ENCODE measurements around the gene LIPC. TPM values are rescaled to one million over a fixed set of nuclear protein-coding genes. Genes with fewer than 3 reads are reported as not detected.

Gene LIPC
- polyA plus RNA-seq, 2 of the 4 experiments (the other 2 are of a cell fraction), result 0.13 to 0.30 TPM

GRCh38 chr15:58553365-58553918, 121.7 kb downstream of the LIPC start:
- CTCF ChIA-PET, result no interaction called here
- Histone ChIP-seq H3K4me1 (peaks cover 27% of the 10 kb centered on the region), H3K4me3 (no peak overlapping the region), H3K9me3 (no peaks in the 10 kb centered on the region), H3K27ac (peak overlapping the region in 1 of 2 experiments; percentile 62; a peak in 3 of 6 replicates), H3K4me2 (no peak overlapping the region)
- POLR2A ChIA-PET, result no interaction called here
- FAIRE-seq (no peak), DNase-seq (ENCODE audit: low read depth in 1 of 2, low spot score in 1 of 2) (no peak), ATAC-seq (no peak)
- TF ChIP-seq HOXB13 (CRISPR knock-in tag; IDR thresholded peaks at IDR 0.05; ENCODE audit: low read depth) (no peak), JUN (IDR thresholded peaks at IDR 0.05) (no peak)
- WGBS (ENCODE audit: missing lambda C conversion rate), result 92% methylated on average over 10 of the region's 10 CpGs

GRCh38 chr15:58554758-58555157, 123.0 kb downstream of the LIPC start:
- CTCF ChIA-PET, result no interaction called here
- no peak overlapping the region for H3K4me2 ChIP-seq
- ATAC-seq, result no peak
- DNase-seq (ENCODE audit: low read depth in 1 of 2, low spot score in 1 of 2), result no peak
- FAIRE-seq, result no peak
- TF ChIP-seq E2F6 (IDR thresholded peaks at IDR 0.05; ENCODE audit: borderline replicate concordance, low read depth) (no peak), NFE2L2 (conservative IDR thresholded peaks at IDR 0.05; ENCODE audit: low read length) (no peak), PBX3 (IDR thresholded peaks at IDR 0.05) (no peak), FOSB (CRISPR knock-in tag; IDR thresholded peaks at IDR 0.05) (no peak), MYC (IDR thresholded peaks at IDR 0.05; ENCODE audit: borderline replicate concordance, low read length) (no peak), HOXA7 (CRISPR knock-in tag; IDR thresholded peaks at IDR 0.05) (no peak), PHF8 (IDR thresholded peaks at IDR 0.05; ENCODE audit: borderline replicate concordance, low read depth) (no peak), TFCP2L1 (CRISPR knock-in tag; IDR thresholded peaks at IDR 0.05) (no peak), KDM1A (IDR thresholded peaks at IDR 0.05; ENCODE audit: low read depth) (no peak)
- H3K4me3 ChIP-seq, result no peak overlapping the region
- 81% methylated on average over 5 of the region's 5 CpGs for WGBS (ENCODE audit: missing lambda C conversion rate)
- peak overlapping the region in 1 of 2 experiments; percentile 63; a peak in 2 of 6 replicates for H3K27ac ChIP-seq
- H3K4me1 ChIP-seq, result peaks cover 19% of the 10 kb centered on the region
- POLR2A ChIA-PET, result no interaction called here
- 0 out of 3 replicates have a peak, but pooled peaks cover 6% of the 10 kb centered on the region for H3K9me3 ChIP-seq

GRCh38 chr15:58555162-58556027, 123.6 kb downstream of the LIPC start:
- POLR2A ChIA-PET, result interaction anchor here (0.7 kb wide), 1 partner anchor 86 kb away, joined by 3 read pairs; no protein-coding TSS in a partner anchor
- CTCF ChIA-PET, result interaction anchor here (1.1 to 1.2 kb wide), 2 partner anchors 9 to 216 kb away, joined by 3 to 5 read pairs; partner anchors contain the start of gene MINDY2
- ATAC-seq, result peak; percentile 56 to 71; a peak in 5 of 6 replicates

More at GRCh38 chr15:58555162-58556027, 123.6 kb downstream of the LIPC start:
- FAIRE-seq (no peak), DNase-seq (ENCODE audit: low read depth in 1 of 2, low spot score in 1 of 2) (no peak)
- H3K9me3 ChIP-seq, result 0 out of 3 replicates have a peak, but pooled peaks cover 6% of the 10 kb centered on the region
- no peak overlapping the region for H3K4me3 ChIP-seq
- TF ChIP-seq RARB (CRISPR knock-in tag; IDR thresholded peaks at IDR 0.05), result no peak
- TF ChIP-seq RAD21 (conservative IDR thresholded peaks at IDR 0.05 in 1 of 2, IDR thresholded peaks at IDR 0.05 in 1 of 2), result no peak
- TF ChIP-seq HDAC2 (IDR thresholded peaks at IDR 0.05), result no peak
- TF ChIP-seq E2F6 (IDR thresholded peaks at IDR 0.05; ENCODE audit: borderline replicate concordance, low read depth), result no peak
- TF ChIP-seq SREBF2 (IDR thresholded peaks at IDR 0.05), result no peak
- TF ChIP-seq POLR2AphosphoS2 (conservative IDR thresholded peaks at IDR 0.05; ENCODE audit: low read length), result no peak
- no peak for TF ChIP-seq BHLHE40 (IDR thresholded peaks at IDR 0.05; ENCODE audit: low read depth, low read length)
- TF ChIP-seq PHF8 (IDR thresholded peaks at IDR 0.05; ENCODE audit: borderline replicate concordance, low read depth), result no peak
- TF ChIP-seq USF2 (IDR thresholded peaks at IDR 0.05), result no peak
- TF ChIP-seq EP300 (IDR thresholded peaks at IDR 0.05), result no peak
- no peak for TF ChIP-seq JUNB (IDR thresholded peaks at IDR 0.05)
- TF ChIP-seq NR3C1 (IDR thresholded peaks at IDR 0.05), result no peak
- no peak for TF ChIP-seq POLR2A (IDR thresholded peaks at IDR 0.05; ENCODE audit: low read length)
- no peak for TF ChIP-seq ZFP36 (IDR thresholded peaks at IDR 0.05; ENCODE audit: borderline replicate concordance, partially characterized antibody)
- no peak for TF ChIP-seq PBX3 (IDR thresholded peaks at IDR 0.05)
- TF ChIP-seq ELK1 (IDR thresholded peaks at IDR 0.05; ENCODE audit: low read depth, low read length), result no peak
- no peak for TF ChIP-seq KDM5A (IDR thresholded peaks at IDR 0.05)
- no peak for TF ChIP-seq ZSCAN20 (CRISPR knock-in tag; IDR thresholded peaks at IDR 0.05)
- no peak for TF ChIP-seq SMC3 (IDR thresholded peaks at IDR 0.05)
- no peak overlapping the region for H3K4me2 ChIP-seq
- 85% methylated on average over 15 of the region's 15 CpGs for WGBS (ENCODE audit: missing lambda C conversion rate)
- peaks cover 19% of the 10 kb centered on the region for H3K4me1 ChIP-seq
- H3K27ac ChIP-seq, result peak overlapping the region in 1 of 2 experiments; percentile 63; a peak in 4 of 6 replicates
